H1 (cell line): ENCODE data around the gene ARHGAP28. TPM values are rescaled to one million over a fixed set of nuclear protein-coding genes. Genes with fewer than 3 reads are reported as not detected.

ENCODE experiments used
- CTCF ChIA-PET: fragments of 300-600 bp; sonication (Branson Sonifier 250); formaldehyde crosslinking; loops from one replicate; lab custom pipeline; 2021; ENCODE audit not compliant: partially characterized antibody; lab: Charles Lee
- POLR2A ChIA-PET: fragments of 300-600 bp; sonication (Branson Sonifier 250); formaldehyde crosslinking; loops from one replicate; lab custom pipeline; 2021; ENCODE audit warnings: inconsistent platforms; ENCODE audit not compliant: partially characterized antibody; lab: Charles Lee
- DNase-seq, 2 experiments: peaks; one replicate each; pipeline versions ENCODE4 v3.0.0 to v3.0.0-alpha.2; 2010 to 2022; ENCODE audit warnings: low spot score in 2 of 2, low read depth in 1 of 2, mixed read lengths in 1 of 2
- FAIRE-seq: peaks from 2 replicates; lab custom pipeline; 2011; peaks lifted over from hg19 to GRCh38; lab: Jason Lieb, UNC
- H2AFZ ChIP-seq: 2 replicates; pipeline ENCODE4 v1.8.1; 2012; ENCODE audit warnings: low read length, inconsistent platforms
- H2AK5ac ChIP-seq: 2 replicates; pipeline ENCODE4 v1.6.1; 2013; ENCODE audit warnings: low read depth, low read length
- H2BK120ac ChIP-seq: replicated peaks from 2 replicates; pipeline ENCODE3; 2013; ENCODE audit warnings: low read depth, low read length, inconsistent platforms
- H2BK12ac ChIP-seq: 2 replicates; pipeline ENCODE4 v1.6.1; 2013; ENCODE audit warnings: low read depth, low read length
- H2BK15ac ChIP-seq: 2 replicates; pipeline ENCODE4 v1.6.1; 2013; ENCODE audit warnings: low read length
- H2BK20ac ChIP-seq: 2 replicates; pipeline ENCODE4 v1.6.1; 2013; ENCODE audit warnings: low read length
- H2BK5ac ChIP-seq: 2 replicates; pipeline ENCODE4 v1.6.1; 2013; ENCODE audit warnings: low read depth, low read length
- H3K14ac ChIP-seq: 2 replicates; pipeline ENCODE4 v1.6.1; 2013; ENCODE audit warnings: inconsistent platforms; ENCODE audit not compliant: insufficient read length
- H3K18ac ChIP-seq: 2 replicates; pipeline ENCODE4 v1.6.1; 2013; ENCODE audit warnings: low read length; ENCODE audit errors: extremely low read depth
- H3K23ac ChIP-seq: 2 replicates; pipeline ENCODE4 v1.6.1; 2013; ENCODE audit warnings: inconsistent platforms; ENCODE audit not compliant: insufficient read length
- H3K23me2 ChIP-seq: 2 replicates; pipeline ENCODE4 v1.6.1; 2013; ENCODE audit warnings: low read depth, low read length
- H3K27ac ChIP-seq: 2 replicates; pipeline ENCODE4 v1.6.1; 2011; ENCODE audit warnings: low read depth, low read length, inconsistent platforms
- H3K27me3 ChIP-seq, 4 experiments: replicated peaks in 1 of 4; 1 replicate in 1 of 4; 2 replicates in 3 of 4; pipeline versions ENCODE4 v1.6.1 to v1.8.1; 2011 to 2013; ENCODE audit warnings: low read length in 3 of 4, mild to moderate bottlenecking in 3 of 4, inconsistent platforms in 2 of 4, mixed read lengths in 2 of 4, moderate library complexity in 1 of 4; ENCODE audit not compliant: control insufficient read depth in 3 of 4, insufficient read depth in 3 of 4; ENCODE audit errors: extremely low read depth in 1 of 4
- H3K36me3 ChIP-seq, 4 experiments: 2 replicates each; pipeline versions ENCODE4 v1.6.1 to v1.8.1; 2011 to 2013; ENCODE audit warnings: mild to moderate bottlenecking in 4 of 4, low read length in 3 of 4, moderate library complexity in 2 of 4, control low read depth in 1 of 4, inconsistent platforms in 1 of 4; ENCODE audit not compliant: insufficient read depth in 4 of 4, control insufficient read depth in 2 of 4
- H3K4ac ChIP-seq: replicated peaks from 2 replicates; pipeline ENCODE3; 2013; ENCODE audit warnings: low read length, low read depth, mixed read lengths, inconsistent platforms; ENCODE audit not compliant: insufficient read length
- H3K4me1 ChIP-seq, 4 experiments: replicated peaks in 1 of 4; 1 replicate in 1 of 4; 2 replicates in 3 of 4; pipeline versions ENCODE4 v1.6.1 to v1.8.1; 2011 to 2013; ENCODE audit warnings: low read length in 3 of 4, inconsistent platforms in 2 of 4, mixed read lengths in 1 of 4; ENCODE audit not compliant: insufficient read depth in 4 of 4, control insufficient read depth in 3 of 4
- H3K4me2 ChIP-seq, 2 experiments: 2 replicates each; pipeline versions ENCODE4 v1.6.1 to v1.8.1; 2011 to 2013; ENCODE audit warnings: low read depth in 2 of 2, low read length in 2 of 2, control low read depth in 1 of 2, inconsistent platforms in 1 of 2, mild to moderate bottlenecking in 1 of 2; ENCODE audit not compliant: insufficient read depth in 1 of 2
- H3K4me3 ChIP-seq, 4 experiments: fragments of 200-600, 300-600 bp in 1 of 4; sonication (generic), shearing (Covaris generic), sonication (Bioruptor Twin) in 1 of 4; 2 replicates each; pipeline versions ENCODE4 v1.5.1 to v1.8.1; 2011 to 2016; ENCODE audit warnings: low read length in 4 of 4, low read depth in 3 of 4, control low read depth in 2 of 4, inconsistent platforms in 2 of 4, mild to moderate bottlenecking in 2 of 4, mixed read lengths in 1 of 4, moderate library complexity in 1 of 4; ENCODE audit not compliant: insufficient read depth in 2 of 4; ENCODE audit errors: extremely low read depth in 1 of 4
- H3K56ac ChIP-seq: replicated peaks from 2 replicates; pipeline ENCODE3; 2013; ENCODE audit warnings: low read depth, mild to moderate bottlenecking, mixed read lengths, low read length, inconsistent platforms; ENCODE audit not compliant: insufficient read length
- H3K79me1 ChIP-seq: 2 replicates; pipeline ENCODE4 v1.6.1; 2013; ENCODE audit warnings: low read depth, low read length, control low read depth
- H3K79me2 ChIP-seq, 2 experiments: 2 replicates each; pipeline versions ENCODE4 v1.6.1 to v1.8.1; 2012 to 2013; ENCODE audit warnings: low read length in 2 of 2, mild to moderate bottlenecking in 2 of 2, inconsistent platforms in 1 of 2; ENCODE audit not compliant: insufficient read depth in 2 of 2, control insufficient read depth in 1 of 2
- H3K9ac ChIP-seq, 4 experiments: replicated peaks in 1 of 4; 1 replicate in 1 of 4; 2 replicates in 3 of 4; pipeline versions ENCODE4 v1.6.1 to v1.8.1; 2011 to 2013; ENCODE audit warnings: low read depth in 3 of 4, low read length in 3 of 4, control low read depth in 2 of 4, mild to moderate bottlenecking in 2 of 4, moderate library complexity in 2 of 4, inconsistent platforms in 1 of 4; ENCODE audit errors: extremely low read depth in 1 of 4
- H3K9me3 ChIP-seq, 2 experiments: 2 replicates each; pipeline versions ENCODE4 v1.6.1 to v1.8.1; 2012 to 2013; ENCODE audit warnings: mild to moderate bottlenecking in 2 of 2, moderate library complexity in 2 of 2, control low read depth in 1 of 2, inconsistent platforms in 1 of 2, low read depth in 1 of 2, low read length in 1 of 2, mixed read lengths in 1 of 2; ENCODE audit not compliant: insufficient read depth in 2 of 2
- H4K20me1 ChIP-seq, 2 experiments: replicated peaks in 1 of 2; 2 replicates each; pipeline versions ENCODE3 to v1.8.1; 2011 to 2013; ENCODE audit warnings: inconsistent platforms in 2 of 2, low read length in 2 of 2, mild to moderate bottlenecking in 1 of 2; ENCODE audit not compliant: insufficient read depth in 2 of 2, control insufficient read depth in 1 of 2
- H4K5ac ChIP-seq: 2 replicates; pipeline ENCODE4 v1.6.1; 2013; ENCODE audit warnings: low read length, low read depth, mixed read lengths, inconsistent platforms; ENCODE audit not compliant: insufficient read length
- H4K8ac ChIP-seq: 2 replicates; pipeline ENCODE4 v1.8.0; 2013; ENCODE audit warnings: mild to moderate bottlenecking, moderate library complexity, low read length, inconsistent platforms; ENCODE audit not compliant: insufficient read depth; ENCODE audit errors: extremely low read depth
- H4K91ac ChIP-seq: replicated peaks from 2 replicates; pipeline ENCODE3; 2013; ENCODE audit warnings: low read length, mixed read lengths, inconsistent platforms; ENCODE audit not compliant: insufficient read length
- GTF2F1 ChIP-seq: IDR thresholded peaks from 2 replicates; pipeline ENCODE4 v1.6.1; 2012; ENCODE audit warnings: low read depth, low read length, improper control_type of control experiment, borderline replicate concordance
- TCF12 ChIP-seq: IDR thresholded peaks from 2 replicates; pipeline ENCODE4 v1.6.1; 2011; ENCODE audit warnings: low read depth, mild to moderate bottlenecking, low read length
- USF2 ChIP-seq: IDR thresholded peaks from 2 replicates; pipeline ENCODE4 v1.6.1; 2011; ENCODE audit warnings: low read length, improper control_type of control experiment
- WGBS, 2 experiments: shearing (Covaris generic) in 1 of 2; methylation state at CpG; one replicate each; pipeline versions ENCODE4 v1.1.6 to v1.1.7; 2013 to 2015; ENCODE audit warnings: low lambda C conversion rate in 2 of 2, mixed read lengths in 2 of 2, inconsistent platforms in 1 of 2, low coverage in 1 of 2, missing lambda C conversion rate in 1 of 2; ENCODE audit not compliant: insufficient replicate concordance in 2 of 2, insufficient coverage in 1 of 2, insufficient read length in 1 of 2; ENCODE audit errors: extremely low coverage in 1 of 2, missing lambda C conversion rate in 1 of 2; 5-methylcytosine and 5-hydroxymethylcytosine counted together
- polyA plus RNA-seq, 7 experiments: library from polyadenylated mRNA; depleted of rRNA in 3 of 7; stranded (reverse) in 5 of 7; unstranded in 2 of 7; fragments of >200 nt in 5 of 7; fragments of 200-250 nt in 2 of 7; gene quantifications; 1 replicate in 5 of 7; 2 replicates in 1 of 7; 4 replicates in 1 of 7; pipeline versions ENCODE4 v1.2.1 to v1.2.3, GENCODE V29; 2011 to 2013; ENCODE audit warnings: missing spikeins in 2 of 7, mixed read lengths in 2 of 7
- total RNA-seq: library from RNA; stranded (reverse); fragmentation: NEBNext Ultra II Directional; extraction: Animal tissue kit (Norgen Biotek cat#: 25700); gene quantifications from 2 replicates; pipeline ENCODE4 v1.2.1, GENCODE V29; 2021

Gene ARHGAP28
- total and polyA plus RNA-seq, 2 of the 8 experiments (the other 6 are each of a cell fraction or from before 2014, with no cell fraction given): 2.9 to 14.4 TPM

- H3K18ac ChIP-seq: no peak overlapping the region
- H3K27me3 ChIP-seq: no peaks in the 10 kb centered on the region
- no peak overlapping the region for H3K14ac ChIP-seq
- DNase-seq: no peak
- H2BK20ac ChIP-seq: no peak overlapping the region
- H2BK120ac ChIP-seq: no peak overlapping the region
- H3K4me1 ChIP-seq: peaks cover 5 to 12% (median 6%) of the 10 kb centered on the region in 4 experiments
- CTCF ChIA-PET: interaction anchor here (1.0 kb wide), 1 partner anchor 52 kb away, joined by 3 read pairs; no protein-coding TSS in a partner anchor
- H3K79me2 ChIP-seq: no peaks in the 10 kb centered on the region
- no peak overlapping the region for H3K4me2 ChIP-seq
- H3K4me3 ChIP-seq: no peak overlapping the region
- no peak overlapping the region for H4K5ac ChIP-seq
- no peak for TF ChIP-seq USF2
- TF ChIP-seq GTF2F1: no peak
- TF ChIP-seq TCF12: no peak
- 77% methylated on average over 6 of the region's 6 CpGs; no CpG with 5 or more reads in 1 of the 2 experiments for WGBS, 2 experiments
- H3K27ac ChIP-seq: no peak overlapping the region
- no peak overlapping the region; a peak in 1 of 7 replicates for H3K9ac ChIP-seq
- H2BK15ac ChIP-seq: no peak overlapping the region
- no peak overlapping the region for H3K56ac ChIP-seq
- H2AK5ac ChIP-seq: no peak overlapping the region
- no peaks in the 10 kb centered on the region for H3K79me1 ChIP-seq
- no peaks in the 10 kb centered on the region for H3K9me3 ChIP-seq
- H3K36me3 ChIP-seq: no peaks in the 10 kb centered on the region
- FAIRE-seq: no peak
- no peaks in the 10 kb centered on the region for H4K20me1 ChIP-seq
- H4K8ac ChIP-seq: no peak overlapping the region
- H3K4ac ChIP-seq: no peak overlapping the region
- H2BK5ac ChIP-seq: no peak overlapping the region
- H4K91ac ChIP-seq: no peak overlapping the region
- no peaks in the 10 kb centered on the region for H3K23me2 ChIP-seq
- no peak overlapping the region for H2AFZ ChIP-seq
- no peak overlapping the region for H3K23ac ChIP-seq
- H2BK12ac ChIP-seq: peak overlapping the region; percentile 39; the same call in 1 of the 2 replicates
- POLR2A ChIA-PET: interaction anchor here (0.9 kb wide), 1 partner anchor 101 kb away, joined by 3 read pairs; no protein-coding TSS in a partner anchor
These were observed 54.5 kb downstream of the ARHGAP28 start for GRCh38 chr18:6784046-6784445.
